ENCODE data around the gene KRT5.

The KRT5 gene

DNA sequence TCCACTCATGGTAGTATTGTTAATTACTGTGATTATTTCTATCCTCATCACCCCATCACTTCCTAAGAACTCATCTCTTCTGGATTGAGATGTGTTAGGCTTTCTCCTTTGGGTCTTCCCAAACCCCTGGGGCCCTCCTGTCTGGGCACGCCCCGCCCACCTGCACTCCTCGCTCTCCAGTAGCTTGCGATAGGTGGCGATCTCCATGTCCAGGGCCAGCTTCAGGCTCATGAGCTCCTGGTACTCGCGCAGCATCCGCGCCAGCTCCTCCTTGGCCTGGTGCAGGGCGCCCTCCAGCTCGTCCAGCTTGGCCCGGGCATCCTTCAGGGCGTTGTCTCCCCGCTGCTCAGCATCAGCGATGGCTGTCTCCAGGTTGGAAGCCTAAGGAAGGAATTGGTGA, 25.9 kb upstream of the KRT5 start:
- TF ChIP-seq CTCF (IDR thresholded peaks at IDR 0.05; ENCODE audit: control insufficient read depth, extremely low read depth, insufficient read depth): no peak
- DNase-seq (ENCODE audit: low read depth): no peak
- no peak overlapping the region for H3K4me3 ChIP-seq (ENCODE audit: low read depth, low read length)

GRCh38 chr12:52543985-52544883, 24.0 kb upstream of the KRT5 start:
- no peak overlapping the region for H3K4me3 ChIP-seq (ENCODE audit: low read depth, low read length)
- TF ChIP-seq CTCF (IDR thresholded peaks at IDR 0.05; ENCODE audit: control insufficient read depth, extremely low read depth, insufficient read depth): no peak
- no peak for DNase-seq (ENCODE audit: low read depth)

GRCh38 chr12:52542785-52543318, 22.7 kb upstream of the KRT5 start:
- no peak for DNase-seq (ENCODE audit: low read depth)
- H3K4me3 ChIP-seq (ENCODE audit: low read depth, low read length): no peak overlapping the region
- no peak for TF ChIP-seq CTCF (IDR thresholded peaks at IDR 0.05; ENCODE audit: control insufficient read depth, extremely low read depth, insufficient read depth)

DNA sequence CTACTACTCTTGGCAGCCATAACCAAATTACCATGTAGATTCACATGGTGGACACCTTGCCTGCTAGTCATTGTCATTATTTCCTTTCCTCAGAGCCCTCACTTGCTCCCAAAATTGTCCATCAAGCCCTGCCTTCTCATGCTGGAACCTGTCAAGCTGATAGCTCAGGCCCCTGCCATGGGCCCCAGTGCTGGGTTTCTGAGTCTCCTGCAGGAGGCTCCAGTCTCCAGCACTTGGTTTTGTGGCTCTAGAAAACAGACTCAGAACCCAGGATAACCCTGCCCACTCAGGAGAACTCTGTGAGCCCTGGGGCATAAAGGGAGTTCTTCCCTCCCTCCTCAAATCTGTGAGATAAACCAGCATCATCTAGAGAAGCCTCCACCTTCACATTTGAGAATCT, 22.0 kb upstream of the KRT5 start:
- DNase-seq (ENCODE audit: low read depth): no peak
- TF ChIP-seq CTCF (IDR thresholded peaks at IDR 0.05; ENCODE audit: control insufficient read depth, extremely low read depth, insufficient read depth): no peak
- H3K4me3 ChIP-seq (ENCODE audit: low read depth, low read length): no peak overlapping the region

DNA sequence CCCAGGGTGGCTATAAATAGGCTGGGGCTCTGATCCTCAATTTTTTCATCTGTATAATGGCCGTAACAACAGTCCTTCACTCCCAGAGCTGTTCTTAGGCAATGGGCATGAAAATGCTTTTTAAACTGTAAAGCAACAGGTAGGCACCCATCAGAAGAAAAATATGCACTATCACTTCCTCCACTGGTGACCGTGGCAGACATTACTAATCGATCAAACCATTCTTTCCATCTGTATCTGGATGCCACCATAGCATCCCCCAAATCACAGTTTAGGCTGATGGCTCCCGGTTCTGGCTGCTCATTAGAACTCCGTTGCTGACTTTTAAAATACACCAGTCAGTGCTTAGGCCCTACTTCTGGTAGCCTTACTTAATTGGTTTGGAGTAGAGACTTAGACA, 21.5 kb upstream of the KRT5 start:
- DNase-seq (ENCODE audit: low read depth): no peak
- no peak for TF ChIP-seq CTCF (IDR thresholded peaks at IDR 0.05; ENCODE audit: control insufficient read depth, extremely low read depth, insufficient read depth)
- no peak overlapping the region for H3K4me3 ChIP-seq (ENCODE audit: low read depth, low read length)

DNA sequence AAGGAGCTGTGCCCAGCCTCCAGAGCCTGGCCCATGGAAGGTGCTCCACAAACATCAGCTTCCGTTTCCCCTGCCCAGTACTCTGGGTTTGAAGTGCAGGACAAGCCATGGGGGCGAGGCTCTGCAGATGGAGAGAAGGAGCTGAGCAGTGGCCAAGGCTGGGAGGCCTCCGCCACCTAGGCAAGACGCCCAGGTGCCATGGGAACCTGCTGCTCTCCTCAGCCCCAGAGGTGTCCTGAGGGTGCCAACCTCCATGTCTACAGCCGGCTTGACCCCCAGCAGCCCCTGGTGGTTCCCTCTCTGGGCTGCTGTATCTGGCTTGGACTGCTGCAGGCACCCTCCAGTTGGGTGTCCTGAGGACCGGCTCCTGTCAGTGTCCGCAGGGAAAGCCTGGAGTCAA, 20.3 kb upstream of the KRT5 start:
- DNase-seq (ENCODE audit: low read depth): no peak
- TF ChIP-seq CTCF (IDR thresholded peaks at IDR 0.05; ENCODE audit: control insufficient read depth, extremely low read depth, insufficient read depth): no peak
- no peak overlapping the region for H3K4me3 ChIP-seq (ENCODE audit: low read depth, low read length)

DNA sequence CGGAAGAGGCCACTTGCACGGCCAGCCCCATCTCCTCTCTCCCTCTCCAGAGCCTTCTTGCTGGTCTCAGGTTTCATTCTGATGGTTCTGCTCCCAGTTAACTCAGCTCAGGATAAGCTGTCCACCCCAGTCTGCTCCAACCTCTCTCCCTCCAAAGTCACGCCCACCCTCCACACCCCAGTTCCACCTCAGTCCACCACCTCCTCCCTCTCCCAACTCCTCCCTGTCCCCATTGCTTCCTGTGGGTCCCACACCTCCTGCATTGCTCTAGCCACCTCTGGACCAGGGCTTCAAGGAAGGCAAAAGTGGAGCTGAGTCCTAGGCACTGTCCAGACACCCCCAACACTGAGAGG, 19.6 kb upstream of the KRT5 start:
- DNase-seq (ENCODE audit: low read depth): no peak
- no peak overlapping the region for H3K4me3 ChIP-seq (ENCODE audit: low read depth, low read length)
- no peak for TF ChIP-seq CTCF (IDR thresholded peaks at IDR 0.05; ENCODE audit: control insufficient read depth, extremely low read depth, insufficient read depth)
